ENCODE data around the gene GSK3A. TPM values are rescaled to one million over a fixed set of nuclear protein-coding genes. Genes with fewer than 3 reads are reported as not detected.
"Not testable (repeated sequence)": the region's sequence is repeated elsewhere in the genome, so short reads cannot be mapped to it uniquely, and the experiment has no call there.

The GSK3A gene
- total RNA-seq, 1 donor from 2014 or later, result 45.5 TPM

- no peaks in the 10 kb centered on the region for H3K27me3 Mint-ChIP-seq (ENCODE audit: low read depth)
- DNase-seq (ENCODE audit: low spot score in 2 of 2, unreplicated experiment in 2 of 2), result peak; percentile 97 to 99
- peak within 1 kb of the TSS; percentile 96 for H3K27ac Mint-ChIP-seq
- H3K9me3 Mint-ChIP-seq, result no peaks in the 10 kb centered on the region
- peaks cover 4% of the 10 kb centered on the region for H3K36me3 Mint-ChIP-seq
- H3K4me3 Mint-ChIP-seq, result peak within 1 kb of the TSS; percentile 82
- TF ChIP-seq, protein P1, sequence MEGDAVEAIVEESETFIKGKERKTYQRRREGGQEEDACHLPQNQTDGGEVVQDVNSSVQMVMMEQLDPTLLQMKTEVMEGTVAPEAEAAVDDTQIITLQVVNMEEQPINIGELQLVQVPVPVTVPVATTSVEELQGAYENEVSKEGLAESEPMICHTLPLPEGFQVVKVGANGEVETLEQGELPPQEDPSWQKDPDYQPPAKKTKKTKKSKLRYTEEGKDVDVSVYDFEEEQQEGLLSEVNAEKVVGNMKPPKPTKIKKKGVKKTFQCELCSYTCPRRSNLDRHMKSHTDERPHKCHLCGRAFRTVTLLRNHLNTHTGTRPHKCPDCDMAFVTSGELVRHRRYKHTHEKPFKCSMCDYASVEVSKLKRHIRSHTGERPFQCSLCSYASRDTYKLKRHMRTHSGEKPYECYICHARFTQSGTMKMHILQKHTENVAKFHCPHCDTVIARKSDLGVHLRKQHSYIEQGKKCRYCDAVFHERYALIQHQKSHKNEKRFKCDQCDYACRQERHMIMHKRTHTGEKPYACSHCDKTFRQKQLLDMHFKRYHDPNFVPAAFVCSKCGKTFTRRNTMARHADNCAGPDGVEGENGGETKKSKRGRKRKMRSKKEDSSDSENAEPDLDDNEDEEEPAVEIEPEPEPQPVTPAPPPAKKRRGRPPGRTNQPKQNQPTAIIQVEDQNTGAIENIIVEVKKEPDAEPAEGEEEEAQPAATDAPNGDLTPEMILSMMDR (IDR thresholded peaks at IDR 0.05; ENCODE audit: unreplicated experiment), result no peak
- peaks cover 27% of the 10 kb centered on the region for H3K4me1 Mint-ChIP-seq
These were observed 26.5 kb upstream of the GSK3A start, which contains the start of gene CIC for GRCh38 chr19:42268704-42269477. TSS of gene CIC (plus strand) at chr19:42269252. CDS start at chr19:42271784, 2,532 bp downstream.

DNA sequence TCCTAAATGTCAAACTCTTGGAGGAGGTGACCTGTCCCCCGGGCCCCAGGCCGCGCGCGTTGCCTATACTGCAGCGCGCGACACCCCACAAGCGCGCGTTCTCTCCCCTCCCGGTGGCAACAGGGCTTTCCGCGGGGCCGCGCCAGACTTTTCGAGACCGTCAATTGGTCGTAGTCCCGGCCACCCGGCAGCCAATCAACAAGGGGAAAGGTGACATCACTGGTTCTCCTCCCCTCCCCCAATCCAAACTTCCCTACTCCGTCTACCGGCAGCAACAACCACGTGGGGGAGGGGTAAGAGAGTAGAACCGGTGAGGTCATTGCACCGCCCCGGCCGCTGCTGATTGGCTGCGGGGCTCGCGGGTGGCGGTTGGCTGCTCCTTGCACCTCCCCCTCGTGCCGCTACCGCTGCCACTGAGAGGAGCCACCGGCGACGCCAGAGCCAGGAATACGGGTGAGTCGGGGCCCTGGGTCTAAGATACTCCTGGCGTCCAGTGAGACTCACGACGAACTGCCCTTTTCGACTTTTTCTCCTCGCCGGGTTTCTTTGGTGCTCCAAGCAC is 25.8 kb upstream of the GSK3A start:
- TF ChIP-seq, protein P1 (IDR thresholded peaks at IDR 0.05; ENCODE audit: unreplicated experiment), result no peak
- Mint-ChIP-seq H3K27ac (no peak overlapping the region), H3K36me3 (peaks cover 1% of the 10 kb centered on the region), H3K4me3 (no peak overlapping the region), H3K27me3 (ENCODE audit: low read depth) (no peaks in the 10 kb centered on the region), H3K4me1 (peaks cover 27% of the 10 kb centered on the region), H3K9me3 (no peaks in the 10 kb centered on the region)
- peak; percentile 97 to 98 for DNase-seq (ENCODE audit: low spot score in 2 of 2, unreplicated experiment in 2 of 2)

- peaks cover 27% of the 10 kb centered on the region for H3K4me1 Mint-ChIP-seq
- H3K4me3 Mint-ChIP-seq, result no peak overlapping the region
- H3K27ac Mint-ChIP-seq, result no peak overlapping the region
- H3K9me3 Mint-ChIP-seq, result no peaks in the 10 kb centered on the region
- no peaks in the 10 kb centered on the region for H3K36me3 Mint-ChIP-seq
- TF ChIP-seq, protein P1 (IDR thresholded peaks at IDR 0.05; ENCODE audit: unreplicated experiment), result no peak
- no peak for DNase-seq (ENCODE audit: low spot score in 2 of 2, unreplicated experiment in 2 of 2)
- no peaks in the 10 kb centered on the region for H3K27me3 Mint-ChIP-seq (ENCODE audit: low read depth)
These were observed 25.3 kb upstream of the GSK3A start for GRCh38 chr19:42267644-42268141.

DNA sequence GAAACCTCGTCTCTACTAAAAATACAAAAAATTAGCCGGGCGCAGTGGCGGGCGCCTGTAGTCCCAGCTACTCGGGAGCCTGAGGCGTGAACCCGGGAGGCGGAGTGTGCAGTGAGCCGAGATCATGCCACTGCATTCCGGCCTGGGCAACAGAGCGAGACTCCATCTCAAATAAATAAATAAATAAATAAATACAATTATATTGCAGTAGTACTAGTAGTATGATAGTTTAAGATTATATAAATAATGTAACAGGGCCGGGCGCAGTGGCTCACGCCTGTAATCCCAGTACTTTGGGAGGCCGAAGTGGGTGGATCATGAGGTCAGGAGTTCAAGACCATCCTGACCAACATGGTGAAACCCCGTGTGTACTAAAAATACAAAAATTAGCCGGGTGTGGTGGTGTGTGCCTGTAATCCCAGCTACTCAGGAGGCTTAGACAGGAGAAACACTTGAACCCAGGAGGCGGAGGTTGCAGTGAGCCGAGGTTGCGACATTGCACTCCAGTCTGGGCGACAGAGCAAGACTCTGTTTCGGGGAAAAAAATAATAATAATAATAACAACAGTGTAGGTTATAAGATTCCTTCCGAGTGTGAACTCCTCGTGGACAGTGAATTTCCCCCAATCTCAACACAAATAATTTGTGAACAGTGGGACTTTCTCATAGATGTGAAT is 24.7 kb upstream of the GSK3A start:
- peaks cover 27% of the 10 kb centered on the region for H3K4me1 Mint-ChIP-seq
- H3K4me3 Mint-ChIP-seq; H3K36me3 Mint-ChIP-seq; H3K27ac Mint-ChIP-seq; H3K27me3 Mint-ChIP-seq (ENCODE audit: low read depth); H3K9me3 Mint-ChIP-seq; DNase-seq (ENCODE audit: low spot score in 2 of 2, unreplicated experiment in 2 of 2): not testable (repeated sequence)

GRCh38 chr19:42266105-42266504 is 23.7 kb upstream of the GSK3A start:
- not testable (repeated sequence) for DNase-seq (ENCODE audit: low spot score in 2 of 2, unreplicated experiment in 2 of 2); H3K27ac Mint-ChIP-seq; H3K36me3 Mint-ChIP-seq; H3K9me3 Mint-ChIP-seq; H3K27me3 Mint-ChIP-seq (ENCODE audit: low read depth); H3K4me3 Mint-ChIP-seq
- H3K4me1 Mint-ChIP-seq, result peaks cover 23% of the 10 kb centered on the region

DNA sequence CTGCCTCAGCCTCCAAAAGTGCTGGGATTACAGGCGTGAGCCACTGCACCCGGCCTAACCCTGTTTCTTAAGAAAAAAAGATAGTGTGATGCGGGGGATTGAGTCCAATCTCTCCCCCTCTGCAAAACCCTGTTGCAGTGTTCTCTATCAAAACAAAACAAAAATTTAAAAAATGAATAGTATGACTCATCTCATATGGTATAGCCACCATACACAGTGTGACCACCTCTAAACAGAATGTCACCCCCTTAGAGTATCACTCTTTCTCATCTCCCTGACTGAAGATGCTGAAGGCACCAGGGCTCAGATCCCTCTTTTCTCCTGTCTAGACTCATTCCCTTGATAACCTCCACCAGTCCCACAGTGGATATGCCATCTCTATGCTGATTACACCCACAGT is 19.4 kb upstream of the GSK3A start:
- no peaks in the 10 kb centered on the region for H3K36me3 Mint-ChIP-seq
- H3K27ac Mint-ChIP-seq, result no peak overlapping the region
- peaks cover under 1% of the 10 kb centered on the region for H3K4me1 Mint-ChIP-seq
- H3K27me3 Mint-ChIP-seq (ENCODE audit: low read depth), result no peaks in the 10 kb centered on the region
- TF ChIP-seq, protein P1 (IDR thresholded peaks at IDR 0.05; ENCODE audit: unreplicated experiment), result no peak
- DNase-seq (ENCODE audit: low spot score in 2 of 2, unreplicated experiment in 2 of 2), result no peak
- no peak overlapping the region for H3K4me3 Mint-ChIP-seq
- H3K9me3 Mint-ChIP-seq, result no peaks in the 10 kb centered on the region

GRCh38 chr19:42257842-42258241 is 15.4 kb upstream of the GSK3A start:
- H3K4me3 Mint-ChIP-seq; DNase-seq (ENCODE audit: low spot score in 2 of 2, unreplicated experiment in 2 of 2); H3K9me3 Mint-ChIP-seq; H3K27ac Mint-ChIP-seq; H3K27me3 Mint-ChIP-seq (ENCODE audit: low read depth); H3K36me3 Mint-ChIP-seq: not testable (repeated sequence)
- peaks cover 14% of the 10 kb centered on the region for H3K4me1 Mint-ChIP-seq

Measured in mesothelial cell of epicardium (in vitro differentiated cells).